SK-N-SH treated with all-trans-retinoic acid at 6 μM for 48 hours (cell line): ENCODE results near the gene BRD9.
"Not testable (repeated sequence)": the region's sequence is repeated elsewhere in the genome, so short reads cannot be mapped to it uniquely, and the experiment has no call there.

Experiments used
- ATAC-seq: fragments of 200-7000 bp; cut with Tn5 transposase; 3 replicates; pipeline ENCODE4 v1.9.1; 2020; ENCODE audit warnings: mild to moderate bottlenecking, moderate library complexity
- BACH2 ChIP-seq: fragments of 250-450 bp; sonication (Bioruptor Pico); IDR thresholded peaks from 2 replicates; pipeline ENCODE4 v1.9.0; 2021; ENCODE audit warnings: mild to moderate bottlenecking, borderline replicate concordance
- CREB5 ChIP-seq: fragments of 250-450 bp; sonication (Bioruptor Pico); IDR thresholded peaks from 2 replicates; pipeline ENCODE4 v1.5.1; 2020; ENCODE audit warnings: low read depth, mild to moderate bottlenecking, moderate library complexity
- CSDC2 ChIP-seq: fragments of 250-450 bp; sonication (Bioruptor Pico); IDR thresholded peaks from 2 replicates; pipeline ENCODE4 v1.5.0; 2020; ENCODE audit warnings: mild to moderate bottlenecking, moderate library complexity
- CSRNP3 ChIP-seq: fragments of 250-450 bp; sonication (Bioruptor Pico); IDR thresholded peaks from 2 replicates; pipeline ENCODE4 v1.5.1; 2021; ENCODE audit warnings: mild to moderate bottlenecking, moderate library complexity
- ESRRG ChIP-seq: fragments of 250-450 bp; sonication (Bioruptor Pico); IDR thresholded peaks from 2 replicates; pipeline ENCODE4 v1.6.1; 2021; ENCODE audit warnings: mild to moderate bottlenecking
- ISL1 ChIP-seq: fragments of 250-450 bp; sonication (Bioruptor Pico); IDR thresholded peaks from 2 replicates; pipeline ENCODE4 v2.1.2; 2022; ENCODE audit warnings: mild to moderate bottlenecking, moderate library complexity
- OSR1 ChIP-seq: fragments of 250-450 bp; sonication (Bioruptor Pico); IDR thresholded peaks from 2 replicates; pipeline ENCODE4 v1.8.0; 2022; ENCODE audit warnings: moderate library complexity, mild to moderate bottlenecking, inconsistent platforms
- PATZ1 ChIP-seq: fragments of 250-450 bp; sonication (Bioruptor Pico); IDR thresholded peaks from 2 replicates; pipeline ENCODE4 v1.8.0; 2020; ENCODE audit warnings: mild to moderate bottlenecking, moderate library complexity, borderline replicate concordance
- PPARA ChIP-seq: fragments of 250-450 bp; sonication (Bioruptor Pico); IDR thresholded peaks from 2 replicates; pipeline ENCODE4 v1.5.0; 2020; ENCODE audit warnings: mild to moderate bottlenecking, borderline replicate concordance
- SNAI2 ChIP-seq: fragments of 250-450 bp; sonication (Bioruptor Pico); IDR thresholded peaks from 2 replicates; pipeline ENCODE4 v1.5.0; 2020; ENCODE audit warnings: mild to moderate bottlenecking, moderate library complexity
- TOX ChIP-seq: fragments of 250-450 bp; sonication (Bioruptor Pico); IDR thresholded peaks from 2 replicates; pipeline ENCODE4 v1.8.0; 2021; ENCODE audit warnings: mild to moderate bottlenecking, moderate library complexity, borderline replicate concordance
- ZC3H10 ChIP-seq: fragments of 250-450 bp; sonication (Bioruptor Pico); IDR thresholded peaks from 2 replicates; pipeline ENCODE4 v1.5.1; 2021; ENCODE audit warnings: mild to moderate bottlenecking, moderate library complexity
- ZFP3 ChIP-seq: fragments of 250-450 bp; sonication (Bioruptor Pico); IDR thresholded peaks from 2 replicates; pipeline ENCODE4 v1.5.0; 2020; ENCODE audit warnings: mild to moderate bottlenecking, moderate library complexity
- ZFP30 ChIP-seq: fragments of 450-650 bp; formaldehyde crosslinking; IDR thresholded peaks from 2 replicates; pipeline ENCODE4 v1.5.0; 2022; ENCODE audit warnings: mild to moderate bottlenecking, moderate library complexity
- ZNF565 ChIP-seq: fragments of 450-650 bp; formaldehyde crosslinking; conservative IDR thresholded peaks from 2 replicates; pipeline ENCODE4 v1.5.0; 2020; ENCODE audit warnings: low read depth, mild to moderate bottlenecking, moderate library complexity
- ZNF8 ChIP-seq: fragments of 450-650 bp; formaldehyde crosslinking; IDR thresholded peaks from 2 replicates; pipeline ENCODE4 v1.5.0; 2020; ENCODE audit warnings: mild to moderate bottlenecking, moderate library complexity

The BRD9 gene

DNA sequence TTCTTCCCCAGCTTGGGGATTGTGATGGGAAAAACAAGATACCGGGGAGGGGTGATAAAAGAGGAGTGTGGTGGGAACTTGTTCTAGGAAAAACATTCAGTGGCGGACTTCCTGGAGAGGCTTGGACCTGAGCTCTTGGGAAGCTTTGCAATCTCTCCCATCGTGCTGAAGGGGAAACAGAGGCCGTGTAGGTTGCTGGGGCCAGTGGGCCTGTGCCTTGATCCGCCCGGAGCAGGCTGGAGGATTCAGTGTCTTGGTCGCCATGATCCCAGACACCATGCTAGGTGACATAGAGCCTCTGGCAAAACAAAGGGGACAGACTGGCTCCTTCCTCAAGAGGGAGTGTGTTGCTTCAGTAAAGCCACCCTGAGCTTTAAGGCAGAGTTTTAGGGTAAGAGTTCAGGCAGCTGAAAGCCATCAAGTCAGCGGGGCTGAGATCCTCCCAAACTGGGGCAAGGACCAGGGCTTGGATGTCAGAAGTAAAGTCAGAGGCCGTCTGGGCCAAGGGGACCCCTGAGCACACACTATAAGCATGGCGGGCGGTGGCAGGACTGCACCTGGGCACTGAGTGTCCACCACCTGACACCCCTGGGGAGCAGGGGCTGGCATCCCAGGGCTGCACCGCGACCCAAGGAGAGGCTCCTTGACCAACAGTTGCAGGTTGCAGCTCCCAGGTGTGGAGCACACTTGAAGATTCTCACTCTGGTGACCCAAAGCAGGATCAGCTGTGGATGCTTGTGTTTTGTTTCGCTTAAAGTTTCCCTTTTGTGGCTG, 44.7 kb upstream of the BRD9 start:
- TF ChIP-seq SNAI2 (CRISPR knock-in tag), result no peak
- no peak for TF ChIP-seq ZNF565
- no peak for TF ChIP-seq CSDC2 (CRISPR knock-in tag)
- TF ChIP-seq BACH2 (CRISPR knock-in tag), result no peak
- no peak for TF ChIP-seq CSRNP3
- no peak for TF ChIP-seq TOX (CRISPR knock-in tag)
- TF ChIP-seq PPARA, result no peak
- no peak for TF ChIP-seq ZFP3
- TF ChIP-seq ISL1 (CRISPR knock-in tag), result no peak
- no peak for TF ChIP-seq OSR1 (CRISPR knock-in tag)
- TF ChIP-seq ESRRG (CRISPR knock-in tag), result no peak
- TF ChIP-seq ZC3H10 (CRISPR knock-in tag), result no peak
- no peak for TF ChIP-seq CREB5 (CRISPR knock-in tag)
- TF ChIP-seq PATZ1 (CRISPR knock-in tag), result no peak
- no peak for ATAC-seq

- TF ChIP-seq CREB5 (CRISPR knock-in tag) (no peak), PATZ1 (CRISPR knock-in tag) (no peak), SNAI2 (CRISPR knock-in tag) (no peak)
- TF ChIP-seq, all 23 proteins: peak for 0
- no peak for ATAC-seq
Observed at GRCh38 chr5:936149-937144, 43.8 kb upstream of the BRD9 start.

DNA sequence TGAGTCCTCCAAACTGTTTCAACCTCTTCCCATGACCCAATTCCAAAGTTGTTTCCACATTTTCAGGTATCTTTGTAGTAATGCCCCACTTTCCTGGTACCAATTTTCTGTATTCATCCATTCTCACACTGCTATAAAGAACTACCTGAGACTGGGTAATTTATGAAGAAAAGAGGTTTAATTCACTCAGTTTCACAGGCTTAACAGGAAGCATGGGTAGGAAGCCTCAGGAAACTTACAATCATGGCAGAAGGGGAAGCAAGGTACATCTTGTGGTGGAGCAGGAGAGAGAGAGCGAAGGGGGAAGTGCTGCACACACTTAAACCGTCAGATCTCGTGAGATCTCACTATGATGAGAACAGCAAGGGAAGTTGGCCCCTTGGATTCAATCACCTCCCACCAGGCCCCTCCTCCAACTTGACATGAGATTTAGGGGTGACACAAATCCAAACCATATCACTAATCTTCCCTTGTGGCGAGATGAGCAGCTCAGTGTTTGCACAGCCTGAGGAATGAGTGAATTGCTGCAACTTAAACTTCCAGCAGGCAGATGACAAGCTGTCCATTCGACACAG, 43.0 kb upstream of the BRD9 start:
- ATAC-seq, result no peak
- TF ChIP-seq TOX (CRISPR knock-in tag), result no peak
- TF ChIP-seq ZNF8 (CRISPR knock-in tag), result no peak
- no peak for TF ChIP-seq PPARA
- no peak for TF ChIP-seq ZFP30 (CRISPR knock-in tag)
- no peak for TF ChIP-seq ESRRG (CRISPR knock-in tag)
- no peak for TF ChIP-seq PATZ1 (CRISPR knock-in tag)

DNA sequence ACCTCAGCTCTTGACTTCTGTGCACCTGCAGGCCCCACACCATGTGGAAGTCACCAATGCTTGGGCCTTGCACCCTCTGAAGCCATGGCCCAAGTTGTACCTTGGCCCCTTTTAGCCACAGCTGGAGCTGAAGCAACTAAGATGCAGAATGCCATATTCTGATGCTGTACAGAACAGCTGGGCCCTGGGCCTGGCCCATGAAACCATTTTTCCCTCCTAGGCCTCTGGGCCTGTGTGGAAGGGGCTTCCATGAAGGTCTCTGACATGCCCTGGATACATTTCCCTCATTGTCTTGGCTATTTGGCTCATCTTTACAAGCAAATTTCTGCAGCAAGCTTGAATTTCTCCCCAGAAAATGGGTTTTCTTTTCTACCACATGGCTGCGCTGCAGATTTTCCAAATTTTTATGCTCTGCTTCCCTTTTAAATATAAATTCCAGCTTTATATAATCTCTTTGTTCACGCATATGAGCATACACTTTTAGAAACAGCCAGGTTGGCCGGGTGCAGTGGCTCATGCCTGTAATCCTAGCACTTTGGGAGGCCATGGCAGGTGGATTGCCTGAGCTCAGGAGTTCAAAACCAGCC, 41.9 kb upstream of the BRD9 start:
- not testable (repeated sequence) for ATAC-seq

DNA sequence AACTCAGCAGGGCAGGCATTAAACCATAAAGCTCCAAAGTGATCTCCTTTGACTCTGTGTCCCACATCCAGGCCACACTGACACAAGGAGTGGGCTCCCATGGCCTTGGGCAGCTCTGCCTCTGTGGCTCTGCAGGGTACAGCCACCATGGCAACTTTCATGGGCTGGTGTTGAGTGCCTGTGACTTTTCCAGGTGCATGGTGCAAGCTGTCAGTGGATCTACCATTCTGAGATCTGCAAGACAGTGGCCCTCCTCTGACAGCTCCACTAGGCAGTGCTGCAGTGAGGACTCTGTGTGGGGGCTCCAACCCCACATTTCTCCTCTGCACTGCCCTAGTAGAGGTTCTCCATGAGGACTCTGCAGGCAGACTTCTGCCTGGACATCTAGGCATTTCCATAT, 41.4 kb upstream of the BRD9 start:
- ATAC-seq, result not testable (repeated sequence)
